ENCODE data around the gene B3GALT2. TPM values are rescaled to one million over a fixed set of nuclear protein-coding genes. Genes with fewer than 3 reads are reported as not detected.

B3GALT2 gene
- not detected in 5 replicates for total RNA-seq (2022; extraction: Qiagen RNA extraction)

GRCh38 chr1:193185901-193186731, at the start of gene B3GALT2:
Gene B3GALT2 (minus strand): TSS chr1:193186613. CDS start chr1:193181562, 5,051 bp downstream.

Other genes with a start within 250 kb of the B3GALT2 start
- 41.7 to 51.9 TPM (median 43.9 TPM) in 5 replicates for gene UCHL5, start 127.3 kb downstream of the B3GALT2 start, total RNA-seq (2022; extraction: Qiagen RNA extraction)
- 22.4 to 35.4 TPM (median 28.0 TPM) in 5 replicates for gene RO60, start 127.0 kb downstream of the B3GALT2 start, total RNA-seq (2022; extraction: Qiagen RNA extraction)
- 34.0 to 49.7 TPM (median 44.3 TPM) in 5 replicates for gene GLRX2, start 81.2 kb downstream of the B3GALT2 start, total RNA-seq (2022; extraction: Qiagen RNA extraction)
- 27.7 to 36.5 TPM (median 32.7 TPM) in 5 replicates for gene CDC73, start 64.6 kb downstream of the B3GALT2 start, total RNA-seq (2022; extraction: Qiagen RNA extraction)